Vagina (tissue), 2 donors: Measurements from ENCODE around the gene ZNF57.

Experiments
- POLR2A ChIP-seq, 2 donors: fragments of 450-650 bp; IDR thresholded peaks; one replicate each; pipeline ENCODE4 v1.6.1; 2017; ENCODE audit warnings: antibody characterized with exemption in 2 of 2, mild to moderate bottlenecking in 2 of 2, moderate library complexity in 2 of 2
- POLR2AphosphoS5 ChIP-seq, 2 donors: sonication (generic); formaldehyde crosslinking; IDR thresholded peaks; one replicate each; pipeline ENCODE4 v1.9.0; 2017; ENCODE audit warnings: antibody characterized with exemption in 2 of 2, mild to moderate bottlenecking in 2 of 2, low read depth in 1 of 2; ENCODE audit not compliant: insufficient read depth in 1 of 2
- TF ChIP-seq, protein P1 (sequence below), 3 experiments: fragments of 450-650 bp in 2 of 3; fragments of 200-600 bp in 1 of 3; sonication (generic) in 1 of 3; IDR thresholded peaks; one replicate each; pipeline ENCODE4 v1.5.1; 2017 to 2019; ENCODE audit warnings: antibody characterized with exemption in 3 of 3, mild to moderate bottlenecking in 2 of 3, moderate library complexity in 2 of 3

DNA sequence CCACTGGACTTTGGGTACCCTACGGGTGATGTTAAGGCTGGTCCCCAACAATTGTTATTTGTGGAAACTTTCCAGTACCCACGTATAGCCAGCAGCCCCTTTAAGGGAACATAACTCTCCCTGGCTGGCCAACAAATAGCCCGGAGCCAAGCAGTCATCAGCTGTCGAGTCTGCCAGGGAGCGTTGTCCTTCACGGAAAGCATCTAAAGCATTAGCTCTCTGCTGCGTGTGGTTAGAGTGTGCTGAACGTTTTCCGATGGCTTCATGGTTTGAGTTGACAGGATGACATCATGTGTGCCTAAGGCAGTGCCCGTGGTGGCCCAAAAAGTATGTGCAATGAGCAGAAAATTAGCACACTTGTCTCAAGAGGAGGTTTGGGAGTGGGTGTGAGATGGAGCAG lies 36.9 kb upstream of the ZNF57 start:
- TF ChIP-seq POLR2AphosphoS5 (IDR thresholded peaks at IDR 0.05; ENCODE audit: insufficient read depth in 1 of 2, low read depth in 1 of 2): no peak
- TF ChIP-seq, protein P1, sequence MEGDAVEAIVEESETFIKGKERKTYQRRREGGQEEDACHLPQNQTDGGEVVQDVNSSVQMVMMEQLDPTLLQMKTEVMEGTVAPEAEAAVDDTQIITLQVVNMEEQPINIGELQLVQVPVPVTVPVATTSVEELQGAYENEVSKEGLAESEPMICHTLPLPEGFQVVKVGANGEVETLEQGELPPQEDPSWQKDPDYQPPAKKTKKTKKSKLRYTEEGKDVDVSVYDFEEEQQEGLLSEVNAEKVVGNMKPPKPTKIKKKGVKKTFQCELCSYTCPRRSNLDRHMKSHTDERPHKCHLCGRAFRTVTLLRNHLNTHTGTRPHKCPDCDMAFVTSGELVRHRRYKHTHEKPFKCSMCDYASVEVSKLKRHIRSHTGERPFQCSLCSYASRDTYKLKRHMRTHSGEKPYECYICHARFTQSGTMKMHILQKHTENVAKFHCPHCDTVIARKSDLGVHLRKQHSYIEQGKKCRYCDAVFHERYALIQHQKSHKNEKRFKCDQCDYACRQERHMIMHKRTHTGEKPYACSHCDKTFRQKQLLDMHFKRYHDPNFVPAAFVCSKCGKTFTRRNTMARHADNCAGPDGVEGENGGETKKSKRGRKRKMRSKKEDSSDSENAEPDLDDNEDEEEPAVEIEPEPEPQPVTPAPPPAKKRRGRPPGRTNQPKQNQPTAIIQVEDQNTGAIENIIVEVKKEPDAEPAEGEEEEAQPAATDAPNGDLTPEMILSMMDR (IDR thresholded peaks at IDR 0.05): no peak
- TF ChIP-seq POLR2A (IDR thresholded peaks at IDR 0.05): no peak
